T-helper 1 cell treated with Interleukin-12 subunit alpha and Interleukin-12 subunit beta and Interleukin-4 antibody, amounts not matched to agents 30 μg/mL and 1 μg/mL, for 36 hours (primary cell): ENCODE measurements around the gene TPST2.

ENCODE experiments used
- H3K27ac Mint-ChIP-seq: one replicate; pipeline ENCODE4 v1.8.0; 2021; ENCODE audit warnings: mild to moderate bottlenecking, mixed read lengths
- H3K27me3 Mint-ChIP-seq: one replicate; pipeline ENCODE4 v1.8.0; 2021; ENCODE audit warnings: low read depth, mixed read lengths
- H3K36me3 Mint-ChIP-seq: one replicate; pipeline ENCODE4 v1.8.0; 2021; ENCODE audit warnings: low read depth, mixed read lengths
- H3K4me1 Mint-ChIP-seq: one replicate; pipeline ENCODE4 v1.8.0; 2021; ENCODE audit warnings: low read depth, mixed read lengths
- H3K4me3 Mint-ChIP-seq: one replicate; pipeline ENCODE4 v1.8.0; 2021; ENCODE audit warnings: mild to moderate bottlenecking, moderate library complexity, mixed read lengths
- H3K9me3 Mint-ChIP-seq: one replicate; pipeline ENCODE4 v1.8.0; 2021; ENCODE audit warnings: mixed read lengths

TPST2 gene

DNA sequence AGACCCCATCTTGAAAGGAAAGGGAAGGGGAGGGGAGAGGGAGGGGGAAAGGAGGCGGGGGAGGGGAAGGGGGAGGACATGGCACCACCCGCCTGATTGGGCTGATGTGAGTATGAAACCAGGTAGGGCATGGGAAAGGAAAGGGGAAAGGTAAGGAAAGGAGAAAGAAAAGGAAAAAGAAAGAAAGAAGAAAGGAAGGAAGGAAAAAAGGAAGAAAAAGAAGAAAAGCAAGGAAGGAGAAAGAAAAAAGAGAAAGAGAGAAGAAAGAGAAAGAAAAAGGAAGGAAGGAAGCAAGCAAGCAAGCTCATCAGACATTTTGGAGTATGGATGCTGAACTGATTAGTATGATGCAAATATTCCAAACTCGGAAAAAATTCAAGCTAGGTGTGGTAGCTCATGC lies 41.6 kb downstream of the TPST2 start:
- peaks cover 33% of the 10 kb centered on the region for H3K4me1 Mint-ChIP-seq
- peaks cover 26% of the 10 kb centered on the region for H3K36me3 Mint-ChIP-seq
- H3K27me3 Mint-ChIP-seq = no peaks in the 10 kb centered on the region
- H3K27ac Mint-ChIP-seq = no peak overlapping the region
- no peaks in the 10 kb centered on the region for H3K9me3 Mint-ChIP-seq
- H3K4me3 Mint-ChIP-seq = no peak overlapping the region

DNA sequence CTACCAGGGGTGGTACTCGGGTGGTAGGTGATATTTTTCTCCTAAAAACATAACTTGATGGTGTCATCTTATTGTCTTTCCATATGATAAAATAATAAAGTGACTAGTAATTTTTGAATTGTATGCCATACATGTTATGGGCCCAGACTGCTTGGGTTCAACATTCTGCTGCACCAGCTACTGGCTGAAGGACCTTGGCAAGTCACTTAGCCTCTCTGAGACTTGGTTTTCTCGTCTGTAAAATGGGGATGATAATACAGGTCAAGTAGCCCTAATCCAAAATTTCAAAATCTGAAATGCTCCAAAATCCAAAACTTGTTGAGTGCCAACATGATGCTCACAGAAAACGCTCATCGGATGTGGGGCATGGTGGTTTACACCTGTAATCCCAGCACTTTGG lies 42.1 kb downstream of the TPST2 start:
- Mint-ChIP-seq H3K27ac (no peak overlapping the region), H3K27me3 (no peaks in the 10 kb centered on the region), H3K4me3 (no peak overlapping the region), H3K36me3 (peaks cover 26% of the 10 kb centered on the region), H3K9me3 (no peaks in the 10 kb centered on the region), H3K4me1 (peaks cover 38% of the 10 kb centered on the region)

DNA sequence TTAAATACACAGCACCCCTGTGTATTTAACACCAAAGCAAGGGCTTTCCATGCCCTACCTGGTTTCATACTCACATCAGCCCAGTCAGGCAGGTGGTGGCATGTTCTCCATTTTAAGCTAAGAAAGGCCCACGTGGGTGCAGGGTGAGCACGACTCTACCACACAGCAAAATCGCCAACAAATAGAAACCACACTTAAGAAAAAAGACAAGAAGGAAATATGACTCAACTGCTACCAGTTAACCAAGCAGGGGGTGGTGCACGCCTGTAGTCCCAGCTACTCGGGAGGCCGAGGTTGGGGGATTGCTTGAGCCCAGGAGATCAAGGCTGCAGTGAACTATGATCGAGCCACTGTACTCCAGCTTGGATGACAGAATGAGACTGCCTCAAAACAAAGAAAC lies 42.5 kb downstream of the TPST2 start:
- Mint-ChIP-seq H3K36me3 (peaks cover 28% of the 10 kb centered on the region), H3K9me3 (no peaks in the 10 kb centered on the region), H3K4me1 (peaks cover 42% of the 10 kb centered on the region), H3K27ac (peak overlapping the region; percentile 80), H3K4me3 (peak overlapping the region; percentile 19), H3K27me3 (no peaks in the 10 kb centered on the region)

DNA sequence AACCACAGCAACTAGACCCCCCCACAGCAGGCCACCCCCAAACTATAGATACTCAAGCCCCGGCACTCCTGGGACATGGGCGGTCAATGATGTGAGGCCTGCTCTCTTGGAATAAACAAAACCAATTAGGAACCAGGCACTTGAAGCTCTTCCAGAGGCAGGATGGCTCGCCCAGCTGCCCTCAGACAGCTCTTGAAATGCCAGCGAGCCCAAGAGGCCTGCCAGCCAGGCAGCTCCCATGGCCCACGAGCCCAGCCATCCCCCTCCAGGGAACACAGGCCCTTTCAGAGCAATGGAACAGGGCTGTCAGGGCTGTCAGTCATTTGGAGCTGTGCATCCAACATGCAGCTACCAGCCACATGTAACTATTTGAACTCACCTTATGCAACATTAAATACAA lies 43.6 kb downstream of the TPST2 start:
- peaks cover 44% of the 10 kb centered on the region for H3K4me1 Mint-ChIP-seq
- H3K4me3 Mint-ChIP-seq = peak overlapping the region; percentile 69
- no peaks in the 10 kb centered on the region for H3K27me3 Mint-ChIP-seq
- H3K27ac Mint-ChIP-seq = peak overlapping the region; percentile 56
- no peaks in the 10 kb centered on the region for H3K9me3 Mint-ChIP-seq
- peaks cover 27% of the 10 kb centered on the region for H3K36me3 Mint-ChIP-seq

DNA sequence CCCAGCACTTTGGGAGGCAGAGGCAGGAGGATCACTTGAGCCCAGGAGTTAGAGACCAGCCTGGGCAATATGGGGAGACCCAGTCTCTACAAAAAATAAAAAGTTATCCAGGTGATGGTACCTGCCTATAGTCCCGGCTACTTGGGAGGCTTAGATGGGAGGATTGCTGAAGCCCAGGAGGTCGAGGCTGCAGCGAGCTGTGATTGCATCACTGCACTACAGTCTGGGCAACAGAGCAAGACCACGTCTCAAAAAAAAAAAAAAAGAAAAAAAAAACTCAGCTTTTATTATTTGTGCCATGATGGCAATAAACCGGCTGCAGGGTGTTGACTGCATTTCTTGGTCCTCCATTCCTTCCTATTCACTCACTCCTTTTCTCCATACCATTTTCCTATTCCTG lies 44.1 kb downstream of the TPST2 start:
- H3K9me3 Mint-ChIP-seq = no peaks in the 10 kb centered on the region
- no peaks in the 10 kb centered on the region for H3K27me3 Mint-ChIP-seq
- no peak overlapping the region for H3K27ac Mint-ChIP-seq
- H3K4me1 Mint-ChIP-seq = peaks cover 44% of the 10 kb centered on the region
- no peak overlapping the region for H3K4me3 Mint-ChIP-seq
- peaks cover 27% of the 10 kb centered on the region for H3K36me3 Mint-ChIP-seq

DNA sequence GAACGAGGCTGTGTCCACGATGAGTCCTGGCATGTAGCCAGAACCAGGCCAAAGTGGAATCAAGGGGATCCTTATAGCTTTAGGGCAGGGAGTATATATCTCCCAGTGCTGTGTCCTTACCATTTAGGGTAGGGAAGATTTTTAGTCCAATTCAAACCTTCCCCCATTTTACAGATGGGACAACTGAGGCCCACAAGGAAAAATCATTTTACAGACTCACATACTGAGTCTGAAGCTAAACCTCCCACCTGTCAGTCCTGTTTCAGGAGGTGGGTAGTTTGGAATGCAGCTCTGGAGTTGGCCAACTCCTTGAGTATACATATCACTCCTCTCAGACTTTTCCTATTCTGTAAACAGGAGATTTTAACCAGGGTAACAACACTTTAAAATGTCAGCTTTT lies 44.5 kb downstream of the TPST2 start:
- Mint-ChIP-seq H3K9me3 (no peaks in the 10 kb centered on the region), H3K36me3 (peaks cover 30% of the 10 kb centered on the region), H3K4me3 (no peak overlapping the region), H3K27me3 (no peaks in the 10 kb centered on the region), H3K4me1 (peaks cover 44% of the 10 kb centered on the region), H3K27ac (no peak overlapping the region)

DNA sequence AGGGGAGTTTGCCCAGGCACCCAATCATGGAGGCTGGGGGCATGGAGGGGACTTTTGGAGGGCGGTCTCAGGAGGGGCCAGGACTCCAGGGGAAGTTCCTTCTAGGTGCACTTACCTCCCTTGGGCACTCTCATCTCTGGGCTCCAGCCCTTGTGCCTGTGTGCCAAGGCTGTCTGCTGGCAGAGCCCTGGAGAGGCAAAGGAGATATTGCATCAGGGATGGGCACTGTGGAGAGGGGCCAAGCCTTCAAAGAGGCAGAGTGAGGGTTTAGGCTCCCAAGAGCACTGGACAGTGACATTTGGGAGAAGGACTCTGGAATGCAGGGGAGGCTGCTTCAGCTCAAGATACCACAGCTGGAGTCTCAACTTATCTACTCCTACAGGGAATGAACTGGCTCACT lies 45.4 kb downstream of the TPST2 start:
- H3K9me3 Mint-ChIP-seq = no peaks in the 10 kb centered on the region
- H3K36me3 Mint-ChIP-seq = peaks cover 31% of the 10 kb centered on the region
- H3K27ac Mint-ChIP-seq = peak overlapping the region; percentile 43

DNA sequence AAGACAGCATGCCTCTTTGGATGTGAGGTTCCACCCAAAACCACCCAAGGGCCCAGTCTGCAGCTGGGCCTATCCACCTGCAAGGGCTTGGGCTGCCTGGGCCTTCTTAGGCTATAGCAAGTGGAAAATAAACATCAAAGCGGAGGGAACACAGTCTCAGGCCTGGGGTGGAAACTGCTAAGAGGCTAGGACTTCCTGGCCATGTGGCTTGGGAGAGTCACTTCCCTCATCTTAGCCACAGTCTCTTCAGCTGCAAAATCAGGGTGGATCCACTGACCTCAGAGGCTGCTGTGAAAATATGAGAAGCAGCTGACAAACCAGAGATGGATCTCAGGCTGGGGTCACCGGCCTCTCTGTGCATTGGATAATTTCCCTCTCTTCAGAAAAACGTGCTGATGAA lies 47.1 kb downstream of the TPST2 start:
- Mint-ChIP-seq H3K36me3 (peaks cover 39% of the 10 kb centered on the region), H3K4me1 (peaks cover 37% of the 10 kb centered on the region), H3K27me3 (no peaks in the 10 kb centered on the region), H3K4me3 (no peak overlapping the region), H3K9me3 (no peaks in the 10 kb centered on the region), H3K27ac (peak overlapping the region; percentile 71)

More for the DNA sequence above, 45.4 kb downstream of the TPST2 start:
- no peak overlapping the region for H3K4me3 Mint-ChIP-seq
- no peaks in the 10 kb centered on the region for H3K27me3 Mint-ChIP-seq
- peaks cover 44% of the 10 kb centered on the region for H3K4me1 Mint-ChIP-seq

DNA sequence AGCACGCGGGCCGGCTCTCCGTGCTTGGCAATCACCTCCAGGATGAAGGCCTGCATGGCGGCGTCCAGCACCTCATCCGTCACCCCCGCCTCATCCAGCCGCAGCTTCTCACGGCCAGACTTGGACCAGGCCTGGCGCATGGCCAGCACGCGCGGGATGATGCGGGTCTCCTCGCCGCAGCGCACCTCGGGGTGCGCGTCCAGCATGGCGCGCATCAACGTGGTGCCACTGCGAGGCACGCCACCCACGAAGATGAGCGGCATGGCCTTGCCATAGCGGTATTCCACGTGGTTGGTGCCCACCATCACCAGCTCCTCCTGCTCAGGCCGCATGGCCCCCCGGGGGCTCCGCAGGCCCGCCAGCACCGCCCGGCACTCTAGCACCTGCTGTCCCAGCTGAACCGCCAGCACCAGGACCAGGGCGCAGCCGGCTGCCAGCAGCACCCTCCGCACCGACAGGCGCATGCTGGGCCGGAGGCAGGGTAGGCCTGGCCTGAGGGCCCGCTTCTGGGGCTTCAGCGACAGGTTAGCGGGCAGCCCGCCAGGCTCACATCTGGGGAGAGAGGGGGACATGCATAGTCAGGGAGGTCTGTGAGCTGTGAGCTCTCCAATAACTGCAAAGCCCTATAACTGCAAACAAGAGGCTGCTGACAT lies 48.6 kb downstream of the TPST2 start:
- no peak overlapping the region for H3K27ac Mint-ChIP-seq
- H3K4me3 Mint-ChIP-seq = no peak overlapping the region
- peaks cover 33% of the 10 kb centered on the region for H3K36me3 Mint-ChIP-seq
- H3K9me3 Mint-ChIP-seq = no peaks in the 10 kb centered on the region
- H3K4me1 Mint-ChIP-seq = peaks cover 31% of the 10 kb centered on the region
- no peaks in the 10 kb centered on the region for H3K27me3 Mint-ChIP-seq

DNA sequence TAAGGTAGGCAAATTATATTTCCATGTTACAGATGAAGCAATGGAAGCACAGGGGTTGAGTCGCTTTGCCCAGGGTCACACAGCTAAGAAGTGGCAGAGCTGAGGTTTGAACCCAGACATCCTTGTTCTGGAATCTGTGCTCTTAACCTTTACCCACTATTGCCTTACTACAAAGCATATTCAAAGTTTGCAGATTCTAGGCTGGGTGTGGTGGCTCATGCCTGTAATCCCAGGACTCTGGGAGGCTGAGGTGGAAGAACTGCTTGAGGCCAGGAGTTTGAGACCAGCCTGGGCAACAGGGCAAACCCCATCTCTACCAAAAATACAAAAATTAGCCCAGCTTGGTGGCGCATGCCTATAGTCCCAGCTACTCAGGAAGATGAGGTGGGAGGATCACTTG lies 49.8 kb downstream of the TPST2 start:
- H3K27me3 Mint-ChIP-seq = no peaks in the 10 kb centered on the region
- no peaks in the 10 kb centered on the region for H3K9me3 Mint-ChIP-seq
- H3K27ac Mint-ChIP-seq = no peak overlapping the region
- H3K4me1 Mint-ChIP-seq = peaks cover 34% of the 10 kb centered on the region
- no peak overlapping the region for H3K4me3 Mint-ChIP-seq
- peaks cover 40% of the 10 kb centered on the region for H3K36me3 Mint-ChIP-seq

DNA sequence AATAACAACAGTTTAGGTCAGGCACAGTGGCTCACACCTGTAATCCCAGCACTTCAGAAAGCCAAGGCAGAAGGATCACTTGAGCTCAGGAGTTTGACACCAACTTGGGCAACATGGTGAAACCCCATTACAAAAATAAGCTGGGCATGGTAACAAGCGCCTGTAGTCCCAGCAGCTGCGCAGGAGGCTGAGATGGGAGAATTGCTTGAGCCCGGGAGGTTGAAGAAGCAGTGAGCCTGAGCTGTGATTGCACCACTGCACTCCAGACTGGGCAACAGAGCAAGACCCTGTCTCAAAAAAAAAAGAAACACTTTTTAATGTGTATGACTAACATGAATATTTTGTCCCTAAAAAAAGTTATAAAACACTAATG lies 53.2 kb downstream of the TPST2 start:
- peaks cover 27% of the 10 kb centered on the region for H3K4me1 Mint-ChIP-seq
- no peak overlapping the region for H3K27ac Mint-ChIP-seq
- H3K4me3 Mint-ChIP-seq = no peak overlapping the region
- peaks cover 45% of the 10 kb centered on the region for H3K36me3 Mint-ChIP-seq
- H3K27me3 Mint-ChIP-seq = no peaks in the 10 kb centered on the region
- no peaks in the 10 kb centered on the region for H3K9me3 Mint-ChIP-seq

DNA sequence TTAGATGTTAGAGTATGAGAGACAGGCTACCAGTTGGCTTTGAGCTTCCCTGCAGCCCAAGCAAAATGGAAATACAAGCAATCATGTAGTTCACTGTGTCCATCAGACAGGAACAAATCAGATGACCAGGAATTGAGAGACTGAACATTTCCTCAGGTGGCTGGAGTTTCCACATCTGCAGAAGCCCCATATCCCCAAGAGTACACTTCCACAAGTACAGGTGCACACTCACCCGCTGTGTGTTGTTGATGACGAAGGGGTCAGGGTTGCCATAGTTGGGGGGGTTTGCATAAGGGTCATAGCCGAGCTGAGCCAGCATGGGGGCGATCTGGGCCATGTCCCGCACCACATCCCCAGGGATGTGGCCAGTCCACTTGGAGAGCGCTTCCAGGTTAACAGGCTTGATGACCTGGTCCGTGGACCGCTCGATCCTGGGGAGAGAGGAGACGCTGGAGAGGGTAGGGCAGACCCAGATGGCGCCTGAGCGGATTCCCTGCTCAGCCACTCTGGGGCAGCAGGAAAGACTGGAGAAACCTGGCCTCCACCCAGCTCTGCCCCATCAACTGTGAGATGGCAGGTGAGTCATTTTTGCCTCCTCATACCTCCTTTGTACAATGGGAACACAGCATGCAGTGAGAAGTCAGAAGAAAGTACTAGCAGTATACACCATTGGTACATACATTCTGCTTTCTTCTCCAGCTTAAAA lies 53.7 kb downstream of the TPST2 start:
- H3K27ac Mint-ChIP-seq = no peak overlapping the region
- H3K4me3 Mint-ChIP-seq = no peak overlapping the region
- peaks cover 27% of the 10 kb centered on the region for H3K4me1 Mint-ChIP-seq
- H3K36me3 Mint-ChIP-seq = peaks cover 47% of the 10 kb centered on the region
- no peaks in the 10 kb centered on the region for H3K9me3 Mint-ChIP-seq
- no peaks in the 10 kb centered on the region for H3K27me3 Mint-ChIP-seq

DNA sequence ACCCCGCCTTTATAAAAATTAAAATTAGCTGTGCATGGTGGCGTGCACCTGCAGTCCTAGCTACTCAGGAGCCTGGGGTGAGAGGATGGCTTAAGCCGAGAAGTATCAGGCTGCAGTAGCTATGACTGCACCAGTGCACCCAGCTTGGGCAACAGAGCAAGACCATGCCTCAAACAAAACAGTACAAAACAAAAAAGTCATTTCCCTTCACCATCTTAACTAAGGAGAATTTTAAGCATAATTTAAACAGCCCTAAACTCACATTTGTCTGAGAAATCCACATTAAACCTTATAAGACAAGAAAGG lies 54.4 kb downstream of the TPST2 start:
- Mint-ChIP-seq H3K36me3 (peaks cover 50% of the 10 kb centered on the region), H3K9me3 (no peaks in the 10 kb centered on the region), H3K4me3 (no peak overlapping the region), H3K27me3 (no peaks in the 10 kb centered on the region), H3K4me1 (peaks cover 29% of the 10 kb centered on the region), H3K27ac (peak overlapping the region; percentile 38)

DNA sequence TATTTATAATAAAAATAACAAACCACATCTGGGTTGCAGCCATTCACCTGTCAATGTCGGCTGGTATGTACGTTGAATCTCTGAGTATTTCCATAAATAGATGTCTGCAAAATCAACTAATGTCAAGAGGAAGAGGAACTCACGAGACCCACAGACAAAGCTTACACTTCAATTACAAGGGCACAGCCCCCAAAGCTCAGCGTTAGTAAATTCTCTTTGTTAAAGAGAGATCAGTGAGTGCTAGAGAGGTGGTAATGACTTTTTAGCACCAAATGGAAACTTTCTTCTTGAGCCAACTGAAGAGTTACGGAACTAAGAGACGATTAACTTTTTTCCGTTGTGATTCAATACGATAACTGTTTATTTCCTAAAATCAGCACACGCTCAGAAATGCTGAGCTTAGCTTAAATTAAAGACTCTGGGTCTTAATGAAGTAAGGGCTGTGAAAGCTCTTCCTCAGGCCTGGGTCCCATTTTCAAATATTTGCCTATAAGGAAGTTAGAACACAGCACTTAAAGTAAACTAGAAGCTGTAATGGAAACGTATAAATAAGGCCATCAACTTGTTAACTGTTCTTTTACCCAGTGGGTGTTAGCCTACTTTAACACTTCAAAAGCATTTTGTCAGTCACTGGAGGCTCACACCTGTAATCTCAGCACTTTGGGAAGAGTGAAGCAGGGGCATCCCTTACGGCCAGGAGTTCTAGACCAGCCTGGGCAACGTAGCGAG lies 54.9 kb downstream of the TPST2 start:
- peak overlapping the region; percentile 38 for H3K27ac Mint-ChIP-seq
- no peak overlapping the region for H3K4me3 Mint-ChIP-seq
- no peaks in the 10 kb centered on the region for H3K9me3 Mint-ChIP-seq
- peaks cover 29% of the 10 kb centered on the region for H3K4me1 Mint-ChIP-seq
- H3K36me3 Mint-ChIP-seq = peaks cover 50% of the 10 kb centered on the region
- no peaks in the 10 kb centered on the region for H3K27me3 Mint-ChIP-seq

DNA sequence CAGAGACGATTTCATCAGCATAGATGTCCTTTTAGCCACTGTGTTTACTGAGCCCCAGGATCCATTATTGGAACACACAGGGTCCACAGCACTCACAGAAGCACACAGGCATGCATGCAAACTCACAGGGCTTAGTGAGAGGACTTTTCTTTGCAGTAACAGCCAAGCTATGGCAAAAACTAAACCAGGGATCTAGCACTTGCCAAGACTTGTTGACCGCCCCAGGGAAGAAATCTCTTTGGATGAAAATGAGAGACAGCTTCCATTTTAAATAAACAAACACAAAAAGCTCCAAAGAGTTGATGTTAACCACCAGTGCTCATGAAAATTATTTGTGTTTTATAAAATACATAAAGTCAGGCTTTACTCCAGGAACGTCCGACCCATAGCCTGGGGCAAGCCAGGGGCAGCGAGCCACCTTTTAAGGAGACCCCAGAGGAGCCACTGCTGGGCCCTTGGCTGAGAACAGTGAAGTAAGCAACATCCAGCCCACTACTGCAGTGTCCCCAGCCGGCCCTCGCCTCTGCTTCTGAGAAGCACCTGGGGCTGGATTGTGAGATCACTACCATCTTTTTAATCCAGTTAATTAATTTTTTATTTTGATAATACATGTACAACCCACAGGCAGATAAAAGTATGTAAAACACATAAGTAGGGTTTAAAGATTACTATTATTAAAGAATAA lies 55.6 kb downstream of the TPST2 start:
- no peaks in the 10 kb centered on the region for H3K27me3 Mint-ChIP-seq
- H3K4me1 Mint-ChIP-seq = peaks cover 29% of the 10 kb centered on the region
- no peak overlapping the region for H3K4me3 Mint-ChIP-seq
- peaks cover 50% of the 10 kb centered on the region for H3K36me3 Mint-ChIP-seq
- no peaks in the 10 kb centered on the region for H3K9me3 Mint-ChIP-seq
- no peak overlapping the region for H3K27ac Mint-ChIP-seq
